KMS-11 (cell line): ENCODE measurements around the gene CFAP298.

Experiments used
- H2AFZ ChIP-seq: fragments of 200-600 bp; sonication (generic); 2 replicates; pipeline ENCODE4 v1.6.1; 2016; ENCODE audit warnings: antibody characterized with exemption, mixed run types, low read depth
- H3K27ac ChIP-seq: fragments of 200-600 bp; sonication (generic); 2 replicates; pipeline ENCODE4 v1.6.1; 2016; ENCODE audit warnings: mild to moderate bottlenecking, mixed run types
- H3K27me3 ChIP-seq: fragments of 200-600 bp; sonication (generic); 2 replicates; pipeline ENCODE4 v1.6.1; 2017; ENCODE audit warnings: mild to moderate bottlenecking, low read depth, mixed run types, moderate library complexity; ENCODE audit not compliant: insufficient read depth
- H3K36me3 ChIP-seq: fragments of 200-600 bp; sonication (generic); 2 replicates; pipeline ENCODE4 v1.6.1; 2017; ENCODE audit warnings: mild to moderate bottlenecking, mixed run types; ENCODE audit not compliant: insufficient read depth
- H3K4me1 ChIP-seq: fragments of 200-600 bp; sonication (generic); 2 replicates; pipeline ENCODE4 v1.6.1; 2016; ENCODE audit warnings: mild to moderate bottlenecking, low read depth, mixed run types; ENCODE audit not compliant: poor library complexity, severe bottlenecking
- H3K4me2 ChIP-seq: fragments of 200-600 bp; sonication (generic); 2 replicates; pipeline ENCODE4 v1.7.0; 2016; ENCODE audit warnings: mild to moderate bottlenecking, mixed run types
- H3K4me3 ChIP-seq: fragments of 200-600 bp; sonication (generic); IDR thresholded peaks from 2 replicates; pipeline ENCODE4 v1.6.1; 2017; ENCODE audit warnings: low read depth, low read length, mixed read lengths; ENCODE audit not compliant: insufficient read depth
- H3K79me2 ChIP-seq: fragments of 200-600 bp; sonication (generic); 2 replicates; pipeline ENCODE4 v1.6.1; 2016; ENCODE audit warnings: low read depth, mixed run types; ENCODE audit not compliant: insufficient read depth
- H3K9ac ChIP-seq: fragments of 200-600 bp; sonication (generic); 2 replicates; pipeline ENCODE4 v1.6.1; 2016; ENCODE audit warnings: mild to moderate bottlenecking, mixed run types
- H4K20me1 ChIP-seq: fragments of 200-600 bp; sonication (generic); 2 replicates; pipeline ENCODE4 v1.6.1; 2016; ENCODE audit warnings: mild to moderate bottlenecking, mixed run types; ENCODE audit not compliant: insufficient read depth
- TF ChIP-seq, protein P1 (sequence below): fragments of 200-600 bp; sonication (generic); conservative IDR thresholded peaks from 2 replicates; pipeline ENCODE4 v1.6.1; 2017; ENCODE audit warnings: low read depth, mild to moderate bottlenecking, antibody characterized with exemption, low read length, moderate library complexity, mixed read lengths

The CFAP298 gene

DNA sequence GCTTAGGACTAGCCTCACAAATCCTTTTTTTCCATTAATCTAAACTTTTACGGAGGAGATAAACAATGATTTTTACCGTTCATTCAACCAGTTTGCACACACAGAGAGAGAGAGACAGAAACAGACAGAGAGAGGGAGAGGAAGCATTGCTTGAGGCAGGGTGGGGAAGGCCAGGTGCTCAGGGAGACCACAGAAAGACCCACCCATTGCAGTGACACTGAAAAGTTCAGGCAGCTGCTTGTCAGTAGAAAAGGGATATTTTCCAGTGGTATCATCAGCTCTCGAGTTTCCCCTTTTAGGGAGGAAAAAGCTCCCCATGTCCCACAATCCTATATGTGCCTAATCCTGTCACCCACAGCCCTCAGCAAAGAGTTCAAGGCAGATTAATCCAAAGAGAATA is 54.1 kb downstream of the CFAP298 start:
- H3K36me3 ChIP-seq, result no peaks in the 10 kb centered on the region
- H3K27me3 ChIP-seq, result no peaks in the 10 kb centered on the region
- H3K4me2 ChIP-seq, result no peak overlapping the region
- no peaks in the 10 kb centered on the region for H3K79me2 ChIP-seq
- no peak overlapping the region for H3K9ac ChIP-seq
- no peaks in the 10 kb centered on the region for H3K4me1 ChIP-seq
- H4K20me1 ChIP-seq, result no peaks in the 10 kb centered on the region
- TF ChIP-seq, protein P1, sequence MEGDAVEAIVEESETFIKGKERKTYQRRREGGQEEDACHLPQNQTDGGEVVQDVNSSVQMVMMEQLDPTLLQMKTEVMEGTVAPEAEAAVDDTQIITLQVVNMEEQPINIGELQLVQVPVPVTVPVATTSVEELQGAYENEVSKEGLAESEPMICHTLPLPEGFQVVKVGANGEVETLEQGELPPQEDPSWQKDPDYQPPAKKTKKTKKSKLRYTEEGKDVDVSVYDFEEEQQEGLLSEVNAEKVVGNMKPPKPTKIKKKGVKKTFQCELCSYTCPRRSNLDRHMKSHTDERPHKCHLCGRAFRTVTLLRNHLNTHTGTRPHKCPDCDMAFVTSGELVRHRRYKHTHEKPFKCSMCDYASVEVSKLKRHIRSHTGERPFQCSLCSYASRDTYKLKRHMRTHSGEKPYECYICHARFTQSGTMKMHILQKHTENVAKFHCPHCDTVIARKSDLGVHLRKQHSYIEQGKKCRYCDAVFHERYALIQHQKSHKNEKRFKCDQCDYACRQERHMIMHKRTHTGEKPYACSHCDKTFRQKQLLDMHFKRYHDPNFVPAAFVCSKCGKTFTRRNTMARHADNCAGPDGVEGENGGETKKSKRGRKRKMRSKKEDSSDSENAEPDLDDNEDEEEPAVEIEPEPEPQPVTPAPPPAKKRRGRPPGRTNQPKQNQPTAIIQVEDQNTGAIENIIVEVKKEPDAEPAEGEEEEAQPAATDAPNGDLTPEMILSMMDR, result no peak
- H3K4me3 ChIP-seq, result no peak overlapping the region
- no peak overlapping the region for H3K27ac ChIP-seq
- no peak overlapping the region for H2AFZ ChIP-seq

DNA sequence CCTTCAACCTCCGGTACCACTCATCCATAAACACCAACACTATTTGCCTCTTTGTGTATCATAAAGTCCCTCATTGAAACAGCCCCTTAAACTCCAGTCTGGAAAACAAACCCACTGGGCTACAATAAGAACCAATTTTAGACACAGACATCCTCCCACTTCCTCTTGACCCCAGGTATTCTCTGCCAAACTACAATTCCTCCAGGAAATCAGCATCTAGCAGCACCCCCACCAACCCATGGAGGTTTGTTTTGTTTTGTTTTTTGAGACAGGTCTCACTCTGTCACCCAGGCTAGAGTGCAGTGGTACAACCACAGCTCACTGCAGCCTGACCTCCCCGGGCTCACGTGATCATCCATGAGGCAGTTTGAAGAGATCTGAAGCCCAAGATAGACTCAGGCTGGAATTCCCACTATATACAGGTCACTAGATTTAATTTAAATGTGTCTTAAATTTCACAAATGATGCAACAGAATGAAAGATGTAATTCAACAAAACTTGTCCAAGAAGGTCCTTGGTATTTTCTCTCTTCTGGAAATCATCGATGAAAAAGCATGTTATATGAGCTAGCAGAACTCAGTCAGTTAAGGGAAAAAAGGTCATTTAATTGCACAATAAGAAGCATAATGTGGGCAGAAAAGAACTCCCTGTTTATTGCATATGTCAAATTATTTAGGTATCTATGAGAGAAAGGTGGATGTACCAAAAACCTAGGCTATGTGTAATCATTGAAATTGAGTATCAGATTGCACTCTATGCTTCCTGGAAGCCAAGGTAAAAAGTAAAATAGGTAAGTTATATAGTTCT is 57.1 kb downstream of the CFAP298 start:
- no peak overlapping the region for H3K27ac ChIP-seq
- H3K4me2 ChIP-seq, result no peak overlapping the region
- no peaks in the 10 kb centered on the region for H3K27me3 ChIP-seq
- no peaks in the 10 kb centered on the region for H3K79me2 ChIP-seq
- no peaks in the 10 kb centered on the region for H3K36me3 ChIP-seq
- H3K4me1 ChIP-seq, result no peaks in the 10 kb centered on the region
- H4K20me1 ChIP-seq, result no peaks in the 10 kb centered on the region
- no peak overlapping the region for H3K4me3 ChIP-seq
- H3K9ac ChIP-seq, result no peak overlapping the region
- TF ChIP-seq, protein P1, result no peak
- no peak overlapping the region for H2AFZ ChIP-seq

DNA sequence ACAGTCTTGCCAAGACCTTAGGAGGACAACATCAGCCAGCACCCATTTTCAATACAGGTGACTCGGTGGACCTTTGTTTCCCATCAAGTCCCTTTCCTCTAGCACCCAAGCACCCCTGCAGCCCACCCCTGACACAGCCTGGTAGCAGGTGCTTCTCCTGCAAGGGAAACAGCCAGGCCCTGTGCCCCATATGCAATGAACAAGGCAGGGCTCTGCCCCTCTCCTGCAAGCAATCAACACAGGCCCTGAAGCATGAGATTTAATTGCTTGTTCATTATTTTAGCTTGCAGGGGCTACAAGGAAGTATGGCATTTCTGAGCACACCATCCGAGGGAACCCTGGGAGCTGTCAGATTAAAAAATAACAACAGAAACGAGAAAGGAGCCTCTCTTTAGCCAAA is 62.3 kb downstream of the CFAP298 start:
- no peak overlapping the region for H2AFZ ChIP-seq
- no peaks in the 10 kb centered on the region for H3K27me3 ChIP-seq
- no peak overlapping the region for H3K27ac ChIP-seq
- TF ChIP-seq, protein P1, result no peak
- no peaks in the 10 kb centered on the region for H3K36me3 ChIP-seq
- no peaks in the 10 kb centered on the region for H3K4me1 ChIP-seq
- no peak overlapping the region for H3K4me2 ChIP-seq
- no peaks in the 10 kb centered on the region for H3K79me2 ChIP-seq
- H3K4me3 ChIP-seq, result no peak overlapping the region
- no peaks in the 10 kb centered on the region for H4K20me1 ChIP-seq
- no peak overlapping the region for H3K9ac ChIP-seq

DNA sequence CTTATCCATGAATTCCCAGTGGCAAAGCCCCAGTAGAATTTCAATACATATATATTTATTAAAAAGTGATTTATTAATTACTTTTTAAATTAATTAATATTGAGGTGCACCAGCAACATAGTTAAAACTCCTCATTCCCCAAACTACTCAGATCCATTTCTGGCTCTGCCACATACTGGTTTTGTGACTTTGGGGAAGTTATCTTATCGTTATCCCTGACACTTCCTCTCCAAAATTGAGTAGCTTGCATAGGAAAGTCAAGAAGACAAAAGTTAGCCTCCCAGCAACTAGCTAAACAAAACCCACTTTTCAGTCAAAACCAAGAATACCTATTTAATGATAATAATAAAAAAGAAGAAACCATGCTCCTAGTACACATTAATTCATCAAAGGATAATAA is 62.7 kb downstream of the CFAP298 start:
- Histone ChIP-seq H2AFZ (no peak overlapping the region), H3K9ac (no peak overlapping the region), H3K4me3 (no peak overlapping the region), H3K27me3 (no peaks in the 10 kb centered on the region), H3K27ac (no peak overlapping the region), H3K79me2 (no peaks in the 10 kb centered on the region), H3K4me2 (no peak overlapping the region), H3K36me3 (no peaks in the 10 kb centered on the region), H4K20me1 (no peaks in the 10 kb centered on the region), H3K4me1 (no peaks in the 10 kb centered on the region)
- TF ChIP-seq, protein P1, result no peak
